MCF 10A (cell line): ENCODE results near the gene CNOT9. TPM values are rescaled to one million over a fixed set of nuclear protein-coding genes. Genes with fewer than 3 reads are reported as not detected.

ENCODE experiments used
- BruUV-seq: library from RNA; stranded (reverse); fragments of 400-500 nt; replicated peaks from 2 replicates; lab custom pipeline; 2021; lab: Mats Ljungman, UMichigan
- CTCF ChIA-PET: fragments of 300-600 bp; sonication (Branson Sonifier 250); formaldehyde crosslinking; extraction: SDS; loops from one replicate; lab custom pipeline; 2021; ENCODE audit warnings: antibody characterized with exemption, inconsistent platforms; lab: Yijun Ruan, JAX
- POLR2A ChIA-PET: fragments of 300-600, 350-650 bp; sonication (Branson Sonifier 250); formaldehyde crosslinking; extraction: SDS; loops from one replicate; lab custom pipeline; 2020; ENCODE audit warnings: antibody characterized with exemption, inconsistent platforms; lab: Yijun Ruan, JAX
- DNase-seq: peaks from one replicate; pipeline ENCODE4 v3.0.0-alpha.2; 2018; ENCODE audit not compliant: unreplicated experiment
- H3K27ac Mint-ChIP-seq: one replicate; pipeline ENCODE4 v1.8.0; 2022; ENCODE audit warnings: mild to moderate bottlenecking, low read depth, mixed read lengths; ENCODE audit not compliant: unreplicated experiment
- H3K27me3 Mint-ChIP-seq: one replicate; pipeline ENCODE4 v1.8.0; 2022; ENCODE audit warnings: mixed read lengths; ENCODE audit not compliant: insufficient read depth, unreplicated experiment
- H3K36me3 Mint-ChIP-seq: one replicate; pipeline ENCODE4 v1.8.0; 2022; ENCODE audit warnings: mild to moderate bottlenecking, moderate library complexity, mixed read lengths; ENCODE audit not compliant: insufficient read depth, unreplicated experiment
- H3K4me1 Mint-ChIP-seq: one replicate; pipeline ENCODE4 v1.8.0; 2022; ENCODE audit warnings: mixed read lengths; ENCODE audit not compliant: insufficient read depth, unreplicated experiment
- H3K4me3 Mint-ChIP-seq: one replicate; pipeline ENCODE4 v1.8.0; 2022; ENCODE audit warnings: mild to moderate bottlenecking, moderate library complexity, mixed read lengths; ENCODE audit not compliant: unreplicated experiment
- H3K9me3 Mint-ChIP-seq: one replicate; pipeline ENCODE4 v1.8.0; 2022; ENCODE audit warnings: mixed read lengths; ENCODE audit not compliant: unreplicated experiment
- CTCF ChIP-seq: fragments of 200-600 bp; IDR thresholded peaks from one replicate; pipeline ENCODE4 v1.8.0; 2022; ENCODE audit warnings: antibody characterized with exemption, mild to moderate bottlenecking; ENCODE audit not compliant: unreplicated experiment
- intact Hi-C: fragments of 100-400 bp; cut with micrococcal nuclease; formaldehyde crosslinking; loops from 2 replicates; pipeline ENCODE4 v1.14.1; 2022
- total RNA-seq: library from RNA; stranded (reverse); gene quantifications from 2 replicates; pipeline ENCODE4 v1.2.3, GENCODE V29; 2022

CNOT9 gene
- total RNA-seq, 1 experiment from 2014 or later = 64.9 TPM

GRCh38 chr2:218569038-218569431 is 396 bp downstream of the CNOT9 start:
- Mint-ChIP-seq H3K4me1 (peaks cover 40% of the 10 kb centered on the region), H3K36me3 (peaks cover 21% of the 10 kb centered on the region), H3K4me3 (peak overlapping the region; percentile 92), H3K27ac (peak overlapping the region; percentile 86), H3K27me3 (no peaks in the 10 kb centered on the region), H3K9me3 (no peaks in the 10 kb centered on the region)
- BruUV-seq = no TSS peak
- no peak for TF ChIP-seq CTCF
- POLR2A ChIA-PET = interaction anchor here (0.6 to 2.3 kb wide), 5 partner anchors 9 to 296 kb away, joined by 3 to 12 read pairs (median 4); partner anchors contain the start of genes BCS1L, PLCD4 and ZNF142
- intact Hi-C loops = loop anchor here (2.0 kb wide), 2 partner anchors 80 to 172 kb away; no protein-coding TSS in a partner anchor
- DNase-seq = peak; percentile 59
- CTCF ChIA-PET = no interaction called here

- H3K27ac Mint-ChIP-seq = peak overlapping the region; percentile 86
- no peaks in the 10 kb centered on the region for H3K9me3 Mint-ChIP-seq
- intact Hi-C loops = loop anchor here (2.0 kb wide), 2 partner anchors 79 to 173 kb away; no protein-coding TSS in a partner anchor
- no peaks in the 10 kb centered on the region for H3K27me3 Mint-ChIP-seq
- H3K4me3 Mint-ChIP-seq = peak overlapping the region; percentile 92
- ChIA-PET POLR2A (interaction anchor here (0.6 to 2.3 kb wide), 12 partner anchors 8 to 720 kb away, joined by 3 to 12 read pairs (median 3); partner anchors contain the start of genes BCS1L, PLCD4, RNF25 and STK36), CTCF (interaction anchor here (0.6 to 1.5 kb wide), 3 partner anchors 161 to 724 kb away, joined by 3 to 4 read pairs (median 3); partner anchors contain the start of gene CATIP)
- BruUV-seq = TSS peak; percentile 36
- peaks cover 35% of the 10 kb centered on the region for H3K4me1 Mint-ChIP-seq
- no peak for TF ChIP-seq CTCF
- DNase-seq = peak; percentile 36
- H3K36me3 Mint-ChIP-seq = peaks cover 30% of the 10 kb centered on the region
These were observed 1.2 kb downstream of the CNOT9 start for GRCh38 chr2:218569661-218570500.

GRCh38 chr2:218570850-218571249 is 2.2 kb downstream of the CNOT9 start:
- intact Hi-C loops = no loop called here
- BruUV-seq = no TSS peak
- Mint-ChIP-seq H3K4me1 (peaks cover 35% of the 10 kb centered on the region), H3K9me3 (no peaks in the 10 kb centered on the region), H3K27me3 (no peaks in the 10 kb centered on the region), H3K27ac (peak overlapping the region; percentile 86), H3K4me3 (peak overlapping the region; percentile 92), H3K36me3 (peaks cover 39% of the 10 kb centered on the region)
- DNase-seq = no peak
- ChIA-PET CTCF (interaction anchor here (0.6 to 1.5 kb wide), 5 partner anchors 9 to 214 kb away, joined by 3 read pairs; partner anchors contain the start of gene CATIP), POLR2A (interaction anchor here (0.7 to 2.3 kb wide), 7 partner anchors 13 to 285 kb away, joined by 3 to 12 read pairs (median 4); partner anchors contain the start of genes BCS1L, PLCD4, RNF25 and STK36)
- TF ChIP-seq CTCF = no peak

- Mint-ChIP-seq H3K9me3 (no peaks in the 10 kb centered on the region), H3K4me3 (no peak overlapping the region), H3K36me3 (peaks cover 66% of the 10 kb centered on the region), H3K27me3 (no peaks in the 10 kb centered on the region), H3K27ac (no peak overlapping the region), H3K4me1 (peaks cover 5% of the 10 kb centered on the region)
- TF ChIP-seq CTCF = no peak
- no TSS peak for BruUV-seq
- ChIA-PET POLR2A (interaction anchor here (0.6 to 1.1 kb wide), 2 partner anchors 8 to 148 kb away, joined by 3 read pairs; no protein-coding TSS in a partner anchor), CTCF (interaction anchor here (0.5 to 1.0 kb wide), 5 partner anchors 83 to 360 kb away, joined by 3 to 4 read pairs (median 3); no protein-coding TSS in a partner anchor)
- intact Hi-C loops = no loop called here
- DNase-seq = no peak
These were observed 8.2 kb downstream of the CNOT9 start for GRCh38 chr2:218576854-218577253.
